ENCODE results near the gene IFFO2.

- TF ChIP-seq ZNF274 (IDR thresholded peaks at IDR 0.05; ENCODE audit: low read depth, low read length): no peak
- no peak for TF ChIP-seq YY1 (IDR thresholded peaks at IDR 0.05; ENCODE audit: insufficient read depth, insufficient read length)
Observed at GRCh38 chr1:18938707-18939070, 17.8 kb downstream of the IFFO2 start.
